HUES48 (cell line): ENCODE measurements around the gene PPP3CB.
"Not testable (repeated sequence)": the region's sequence is repeated elsewhere in the genome, so short reads cannot be mapped to it uniquely, and the experiment has no call there.

Source experiments
- H3K27ac ChIP-seq: one replicate; pipeline ENCODE4 v1.7.0; 2013; ENCODE audit warnings: low read depth, low read length, inconsistent platforms
- H3K27me3 ChIP-seq: 2 replicates; pipeline ENCODE4 v1.6.1; 2013; ENCODE audit warnings: mild to moderate bottlenecking, low read length; ENCODE audit not compliant: control insufficient read depth, insufficient read depth
- H3K36me3 ChIP-seq: 2 replicates; pipeline ENCODE4 v1.6.1; 2013; ENCODE audit warnings: low read length; ENCODE audit not compliant: control insufficient read depth, insufficient read depth
- H3K4me1 ChIP-seq: 2 replicates; pipeline ENCODE4 v1.6.1; 2013; ENCODE audit warnings: mild to moderate bottlenecking, low read length; ENCODE audit not compliant: control insufficient read depth, insufficient read depth
- H3K4me3 ChIP-seq: 2 replicates; pipeline ENCODE4 v1.5.1; 2013; ENCODE audit warnings: mild to moderate bottlenecking, low read depth, low read length
- H3K9ac ChIP-seq: 2 replicates; pipeline ENCODE4 v1.6.1; 2013; ENCODE audit warnings: mild to moderate bottlenecking, low read depth, low read length, moderate library complexity
- H3K9me3 ChIP-seq: 2 replicates; pipeline ENCODE4 v1.6.1; 2013; ENCODE audit warnings: low read length; ENCODE audit not compliant: control insufficient read depth, insufficient read depth

PPP3CB gene

GRCh38 chr10:73401636-73402035, 94.2 kb downstream of the PPP3CB start:
- Histone ChIP-seq H3K27me3 (no peaks in the 10 kb centered on the region), H3K27ac (no peak overlapping the region), H3K36me3 (peaks cover 23% of the 10 kb centered on the region), H3K4me1 (no peaks in the 10 kb centered on the region; the same call in 1 of the 2 replicates), H3K9ac (no peak overlapping the region), H3K4me3 (no peak overlapping the region), H3K9me3 (no peaks in the 10 kb centered on the region; the same call in 1 of the 2 replicates)

DNA sequence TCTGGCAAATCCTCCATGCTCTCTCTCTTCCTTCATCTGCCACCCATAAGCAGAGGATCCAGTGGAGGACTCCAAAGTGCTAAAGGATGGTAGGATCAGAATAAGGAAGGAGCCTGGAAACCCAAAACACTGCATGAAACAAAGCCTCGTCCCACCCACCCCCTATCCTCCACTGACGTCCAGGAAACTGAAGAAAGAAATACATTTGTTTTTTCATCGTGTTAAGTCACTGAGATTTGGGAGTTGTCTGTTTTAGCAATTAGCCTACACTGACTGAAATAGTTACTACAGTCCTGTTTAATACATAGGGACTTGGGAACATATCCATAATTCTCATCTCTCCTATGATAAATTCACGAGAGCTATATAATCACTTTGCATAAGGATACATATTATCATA, 96.8 kb downstream of the PPP3CB start:
- Histone ChIP-seq H3K9ac (no peak overlapping the region), H3K36me3 (peaks cover 44% of the 10 kb centered on the region), H3K9me3 (no peaks in the 10 kb centered on the region; the same call in 1 of the 2 replicates), H3K4me1 (no peaks in the 10 kb centered on the region; the same call in 1 of the 2 replicates), H3K4me3 (no peak overlapping the region), H3K27me3 (no peaks in the 10 kb centered on the region), H3K27ac (no peak overlapping the region)

- Histone ChIP-seq H3K9ac (no peak overlapping the region), H3K36me3 (peaks cover 44% of the 10 kb centered on the region), H3K4me3 (no peak overlapping the region), H3K27ac (no peak overlapping the region), H3K9me3 (no peaks in the 10 kb centered on the region; the same call in 1 of the 2 replicates), H3K4me1 (no peaks in the 10 kb centered on the region), H3K27me3 (no peaks in the 10 kb centered on the region)
Observed at GRCh38 chr10:73398024-73398423, 97.8 kb downstream of the PPP3CB start.

- not testable (repeated sequence) for H3K27ac ChIP-seq, H3K27me3 ChIP-seq, H3K4me3 ChIP-seq, H3K4me1 ChIP-seq, H3K9ac ChIP-seq, H3K9me3 ChIP-seq
- peaks cover 56% of the 10 kb centered on the region for H3K36me3 ChIP-seq
Observed at GRCh38 chr10:73394325-73394724, 101.5 kb downstream of the PPP3CB start.

- no peak overlapping the region for H3K4me3 ChIP-seq
Observed at GRCh38 chr10:73388228-73388627, 107.6 kb downstream of the PPP3CB start.

GRCh38 chr10:73386583-73386982, 109.2 kb downstream of the PPP3CB start:
- peaks cover 80% of the 10 kb centered on the region for H3K36me3 ChIP-seq
- no peaks in the 10 kb centered on the region for H3K9me3 ChIP-seq
- H3K9ac ChIP-seq: no peak overlapping the region
- H3K4me3 ChIP-seq: no peak overlapping the region
- H3K4me1 ChIP-seq: no peaks in the 10 kb centered on the region
- no peaks in the 10 kb centered on the region for H3K27me3 ChIP-seq
- no peak overlapping the region for H3K27ac ChIP-seq

More at GRCh38 chr10:73388228-73388627, 107.6 kb downstream of the PPP3CB start:
- no peak overlapping the region for H3K27ac ChIP-seq
- no peak overlapping the region for H3K9ac ChIP-seq
- no peaks in the 10 kb centered on the region for H3K9me3 ChIP-seq
- H3K27me3 ChIP-seq: no peaks in the 10 kb centered on the region
- peaks cover 64% of the 10 kb centered on the region for H3K36me3 ChIP-seq
- H3K4me1 ChIP-seq: no peaks in the 10 kb centered on the region
